Endodermal cell (in vitro differentiated cells): ENCODE results near the gene ACSF2. TPM values are rescaled to one million over a fixed set of nuclear protein-coding genes. Genes with fewer than 3 reads are reported as not detected.

Experiments
- DNase-seq: peaks from one replicate; pipeline ENCODE4 v3.0.0-alpha.2; 2017
- H3K27ac ChIP-seq: 2 replicates; pipeline ENCODE4 v1.5.1; 2013; ENCODE audit warnings: mild to moderate bottlenecking, low read depth, low read length, moderate library complexity
- H3K27me3 ChIP-seq: 2 replicates; pipeline ENCODE4 v1.6.1; 2013; ENCODE audit warnings: mild to moderate bottlenecking, low read length, moderate library complexity; ENCODE audit not compliant: insufficient read depth, control insufficient read depth, poor library complexity, severe bottlenecking
- H3K36me3 ChIP-seq: 2 replicates; pipeline ENCODE4 v1.7.0; 2013; ENCODE audit warnings: mild to moderate bottlenecking, low read length, moderate library complexity; ENCODE audit not compliant: control insufficient read depth, insufficient read depth
- H3K4me1 ChIP-seq: one replicate; pipeline ENCODE4 v1.7.0; 2013; ENCODE audit warnings: low read length; ENCODE audit not compliant: control insufficient read depth, insufficient read depth
- H3K4me3 ChIP-seq: 2 replicates; pipeline ENCODE4 v1.5.1; 2013; ENCODE audit warnings: mild to moderate bottlenecking, low read length, moderate library complexity
- H3K9ac ChIP-seq: 2 replicates; pipeline ENCODE4 v1.6.1; 2013; ENCODE audit warnings: mild to moderate bottlenecking, low read length, moderate library complexity; ENCODE audit not compliant: poor library complexity, severe bottlenecking; ENCODE audit errors: extremely low read depth
- H3K9me3 ChIP-seq: 2 replicates; pipeline ENCODE4 v1.6.1; 2013; ENCODE audit warnings: mild to moderate bottlenecking, low read length, moderate library complexity; ENCODE audit not compliant: control insufficient read depth
- H3K27ac Mint-ChIP-seq: 2 replicates; pipeline ENCODE4 v1.8.0; 2020; ENCODE audit warnings: mixed read lengths
- H3K27me3 Mint-ChIP-seq: 2 replicates; pipeline ENCODE4 v1.8.0; 2021; ENCODE audit warnings: mild to moderate bottlenecking, mixed read lengths; ENCODE audit not compliant: insufficient read depth
- H3K36me3 Mint-ChIP-seq: 2 replicates; pipeline ENCODE4 v1.8.0; 2020; ENCODE audit warnings: low read depth, mixed read lengths
- H3K4me1 Mint-ChIP-seq: 2 replicates; pipeline ENCODE4 v1.8.0; 2020; ENCODE audit warnings: mixed read lengths
- H3K4me3 Mint-ChIP-seq: 2 replicates; pipeline ENCODE4 v1.8.0; 2020; ENCODE audit warnings: mild to moderate bottlenecking, moderate library complexity, mixed read lengths
- H3K9me3 Mint-ChIP-seq: 2 replicates; pipeline ENCODE4 v1.8.0; 2020; ENCODE audit warnings: mild to moderate bottlenecking, mixed read lengths
- CTCF ChIP-seq: fragments of 200-600 bp; sonication (generic); conservative IDR thresholded peaks from 2 replicates; pipeline ENCODE4 v1.5.0; 2021; ENCODE audit warnings: antibody characterized with exemption, mild to moderate bottlenecking
- WGBS, 2 experiments: methylation state at CpG; one replicate each; pipeline versions ENCODE4 v1.1.5 to v1.1.7; 2013; ENCODE audit warnings: missing lambda C conversion rate in 2 of 2, mixed read lengths in 1 of 2; ENCODE audit not compliant: insufficient coverage in 1 of 2, insufficient read length in 1 of 2; 5-methylcytosine and 5-hydroxymethylcytosine counted together
- total RNA-seq, 2 donors: library from RNA; stranded (reverse); fragmentation: NEBNext Ultra II Directional in 1 of 2; extraction: Animal tissue kit (Norgen Biotek cat#: 25700) in 1 of 2; gene quantifications; 2 replicates in 1 of 2; 3 replicates in 1 of 2; pipeline ENCODE4 v1.2.1, GENCODE V29; 2021

The ACSF2 gene
- total RNA-seq, 2 donors from 2014 or later = 61.7 to 76.5 TPM

DNA sequence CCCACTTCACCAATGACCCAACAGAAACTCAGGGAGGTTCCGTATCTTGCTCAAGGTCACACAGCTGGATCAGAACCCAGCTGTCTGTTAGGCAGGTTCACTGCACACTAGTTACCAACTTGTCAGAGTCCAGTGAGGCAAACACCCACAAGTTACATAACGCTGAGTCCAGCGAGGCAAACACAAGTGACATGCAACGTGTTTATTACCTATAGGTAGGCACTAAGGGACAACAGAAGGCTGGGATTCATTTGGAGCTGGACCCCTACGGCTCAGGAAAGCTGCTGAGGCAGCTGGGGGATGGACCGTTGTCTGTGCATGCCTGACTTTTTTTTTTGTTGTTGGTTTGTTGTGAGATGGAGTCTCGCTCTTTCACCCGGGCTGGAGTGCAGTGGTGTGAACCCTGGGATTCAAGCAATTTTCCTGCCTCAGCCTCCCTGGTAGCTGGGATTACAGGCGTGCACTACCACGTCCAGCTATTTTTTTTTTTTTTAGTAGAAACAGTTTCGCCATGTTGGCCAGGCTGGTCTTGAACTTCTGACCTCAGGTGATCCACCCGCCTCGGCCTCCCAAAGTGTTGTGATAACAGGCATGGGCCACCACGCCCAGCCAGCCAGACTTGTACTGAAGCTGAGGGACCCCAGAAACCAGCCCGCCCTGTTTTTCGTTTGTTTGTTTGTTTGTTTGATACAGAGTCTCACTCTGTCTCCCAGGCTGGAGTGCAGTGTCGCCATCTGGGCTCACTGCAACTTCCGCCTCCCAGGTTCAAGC, 50.7 kb downstream of the ACSF2 start:
- Mint-ChIP-seq H3K36me3 (peaks cover 27% of the 10 kb centered on the region), H3K4me1 (peaks cover 14% of the 10 kb centered on the region), H3K27ac (no peak overlapping the region), H3K27me3 (peaks cover 19% of the 10 kb centered on the region), H3K4me3 (peak overlapping the region; percentile 26), H3K9me3 (no peaks in the 10 kb centered on the region)
- TF ChIP-seq CTCF = no peak
- 88 to 92% methylated on average over 17 to 18 of the region's 18 CpGs for WGBS, 2 experiments
- no peaks in the 10 kb centered on the region for H3K27me3 ChIP-seq
- DNase-seq = no peak
- H3K27ac ChIP-seq = no peak overlapping the region
- H3K9me3 ChIP-seq = no peaks in the 10 kb centered on the region
- peaks cover 4% of the 10 kb centered on the region for H3K36me3 ChIP-seq
- H3K9ac ChIP-seq = no peak overlapping the region
- no peaks in the 10 kb centered on the region for H3K4me1 ChIP-seq
- H3K4me3 ChIP-seq = no peak overlapping the region

DNA sequence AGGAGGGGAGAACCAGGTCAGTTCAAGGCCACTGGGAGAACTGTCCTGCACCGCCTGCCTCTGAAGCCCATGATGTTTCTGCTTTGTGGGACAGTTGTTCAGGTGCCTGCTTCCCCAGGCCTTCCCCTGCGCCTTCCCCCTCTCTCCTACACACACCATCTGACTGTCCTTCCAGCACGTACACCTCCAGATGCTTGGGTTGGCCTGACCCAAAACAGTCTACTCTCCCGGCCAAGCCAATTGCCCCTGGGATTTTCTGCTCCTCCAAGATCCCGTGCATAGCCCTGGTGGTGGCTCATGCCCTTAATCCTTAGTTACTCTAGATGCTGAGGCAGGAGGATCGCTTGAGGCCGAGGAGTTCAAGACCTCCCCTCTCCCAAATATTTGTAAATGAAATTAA, 52.0 kb downstream of the ACSF2 start:
- 95 to 96% methylated on average over 6 to 7 of the region's 7 CpGs for WGBS, 2 experiments
- Histone ChIP-seq H3K27me3 (no peaks in the 10 kb centered on the region), H3K4me3 (peak overlapping the region; percentile 98), H3K9me3 (no peaks in the 10 kb centered on the region), H3K4me1 (no peaks in the 10 kb centered on the region), H3K36me3 (peaks cover 4% of the 10 kb centered on the region), H3K9ac (no peak overlapping the region), H3K27ac (no peak overlapping the region)
- H3K4me1 Mint-ChIP-seq = peaks cover 14% of the 10 kb centered on the region
- peaks cover 24% of the 10 kb centered on the region for H3K36me3 Mint-ChIP-seq
- H3K27ac Mint-ChIP-seq = peak overlapping the region; percentile 89
- TF ChIP-seq CTCF = no peak
- peak overlapping the region; percentile 71 for H3K4me3 Mint-ChIP-seq
- DNase-seq = no peak
- no peaks in the 10 kb centered on the region for H3K9me3 Mint-ChIP-seq
- peaks cover 13% of the 10 kb centered on the region for H3K27me3 Mint-ChIP-seq

DNA sequence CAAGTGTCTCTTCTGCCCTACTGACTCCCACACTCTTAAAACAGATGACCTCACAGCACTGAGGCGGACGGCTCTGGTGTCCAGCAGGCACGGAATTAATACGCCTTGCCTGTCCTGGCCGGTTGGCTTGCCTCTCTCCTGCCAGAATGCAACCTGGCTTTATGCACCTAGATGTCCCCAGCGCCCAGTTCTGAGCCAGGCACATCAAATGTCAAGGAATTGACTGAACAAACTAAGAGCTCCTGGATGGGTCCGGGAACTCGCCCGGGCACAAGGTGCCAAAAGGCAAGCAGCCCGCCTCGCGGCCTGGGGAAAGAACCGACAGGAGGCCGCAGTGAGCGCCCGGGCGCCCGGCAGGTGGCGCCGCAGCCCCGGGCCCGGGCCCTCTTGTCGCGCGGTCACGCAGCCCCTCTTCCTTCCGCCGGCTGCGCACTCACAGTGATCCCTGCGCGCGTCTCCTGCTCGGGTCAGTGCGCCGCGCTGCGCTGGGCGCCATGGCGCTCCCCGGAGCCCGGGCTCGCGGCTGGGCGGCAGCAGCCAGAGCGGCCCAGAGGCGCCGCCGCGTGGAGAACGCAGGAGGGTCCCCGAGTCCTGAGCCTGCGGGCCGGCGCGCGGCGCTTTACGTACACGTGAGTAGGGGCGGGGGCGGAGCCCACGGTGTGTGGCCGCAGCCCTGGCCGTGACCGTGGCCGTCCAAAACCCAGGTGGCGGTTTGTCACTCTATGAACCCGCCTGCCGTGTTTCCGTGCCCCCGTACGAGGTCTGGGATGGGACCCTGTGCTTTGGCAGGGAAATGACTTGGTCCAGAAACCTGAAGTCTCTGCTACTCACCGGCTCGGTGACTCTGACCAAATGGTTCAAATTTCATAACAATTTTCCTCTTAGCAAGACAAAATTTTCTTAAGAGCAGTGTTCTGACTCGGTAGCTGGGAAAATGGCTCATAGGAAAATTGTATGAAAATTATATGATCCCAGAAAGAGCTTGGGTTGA, 52.7 kb downstream of the ACSF2 start, which contains the start of gene RSAD1:
Gene RSAD1 (plus strand): TSS at position 470 of the 991 bp plus-strand sequence. CDS start 25 bp downstream, at position 495.
- peaks cover 14% of the 10 kb centered on the region for H3K4me1 Mint-ChIP-seq
- H3K4me3 ChIP-seq = peak within 1 kb of the TSS; percentile 98
- H3K36me3 ChIP-seq = peaks cover 6% of the 10 kb centered on the region
- H3K36me3 Mint-ChIP-seq = peaks cover 23% of the 10 kb centered on the region
- H3K9ac ChIP-seq = peak within 1 kb of the TSS; percentile 80
- no peaks in the 10 kb centered on the region for H3K27me3 ChIP-seq
- no peaks in the 10 kb centered on the region for H3K9me3 Mint-ChIP-seq
- peaks cover 13% of the 10 kb centered on the region for H3K27me3 Mint-ChIP-seq
- peak; percentile 94 for TF ChIP-seq CTCF
- WGBS, 2 experiments = 6 to 8% methylated on average over 38 to 75 of the region's 75 CpGs
- peak; percentile 97 for DNase-seq
- peak within 1 kb of the TSS; percentile 89 for H3K27ac Mint-ChIP-seq
- no peaks in the 10 kb centered on the region for H3K9me3 ChIP-seq
- H3K4me1 ChIP-seq = no peaks in the 10 kb centered on the region
- peak within 1 kb of the TSS; percentile 76 for H3K27ac ChIP-seq
- peak within 1 kb of the TSS; percentile 71 for H3K4me3 Mint-ChIP-seq
